NCI-H524 (cell line): ENCODE data around the gene GPR39.
"Not testable (repeated sequence)": the region's sequence is repeated elsewhere in the genome, so short reads cannot be mapped to it uniquely, and the experiment has no call there.

Experiments
- DNase-seq, 2 experiments: peaks; one replicate each; lab custom pipeline; 2025; lab: John Stamatoyannopoulos, UW

Gene GPR39

DNA sequence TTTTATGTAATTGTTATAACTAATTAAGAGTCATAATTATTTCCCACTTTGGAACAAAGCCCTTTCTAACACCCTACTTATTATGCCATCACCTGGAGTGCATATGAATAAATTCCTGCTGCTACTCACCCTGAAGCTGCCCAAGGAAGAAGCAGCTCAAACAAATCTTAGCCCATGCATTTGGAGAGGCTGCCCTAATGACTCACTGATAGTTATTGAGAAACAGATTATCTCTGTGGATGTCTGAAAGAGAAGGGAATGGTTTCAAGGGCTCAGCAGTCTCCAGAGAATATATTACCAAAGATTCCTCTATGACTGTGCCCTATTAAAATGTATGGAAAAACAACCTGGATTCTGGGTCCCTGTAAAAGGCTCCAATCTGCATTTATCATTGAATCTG, 81.0 kb downstream of the GPR39 start:
- no peak for DNase-seq

DNA sequence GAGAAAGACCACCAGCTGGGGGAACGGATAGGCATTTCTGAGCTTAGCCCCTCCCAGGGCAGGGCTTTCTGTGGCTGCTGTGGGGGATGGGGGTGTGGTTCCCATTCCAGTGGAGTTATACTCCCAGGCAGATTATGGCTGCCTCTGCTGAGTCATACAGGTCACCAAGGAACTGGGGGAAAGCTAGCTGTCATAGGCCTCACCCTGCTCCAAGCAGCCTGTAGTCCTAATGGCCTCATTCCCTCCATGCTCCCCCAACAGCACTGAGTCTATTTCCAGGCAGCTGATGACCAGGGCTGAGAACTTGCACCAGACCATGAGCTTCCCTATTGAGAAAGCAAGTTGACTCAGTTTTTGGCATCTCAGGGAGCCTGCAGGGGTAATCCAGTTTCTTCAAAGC, 87.1 kb downstream of the GPR39 start:
- no peak for DNase-seq

DNA sequence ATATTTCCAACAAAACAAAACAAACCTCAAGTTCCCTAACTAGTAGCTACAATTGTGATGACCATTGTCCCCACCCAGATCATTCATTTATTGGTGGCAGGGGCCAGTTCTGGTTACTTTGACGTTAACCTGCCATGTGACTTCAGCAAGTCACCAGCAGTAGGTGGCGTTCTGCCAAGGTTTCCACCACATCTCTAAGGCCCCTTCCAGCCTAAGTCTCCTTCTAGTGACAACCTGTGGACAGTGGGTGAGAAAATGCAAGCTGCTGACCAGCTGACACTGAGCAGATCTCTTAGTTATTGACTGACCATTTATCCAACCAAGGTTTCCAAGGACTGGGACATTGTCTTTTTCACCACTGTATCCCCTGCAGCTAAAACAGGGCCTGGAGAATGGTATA, 98.4 kb downstream of the GPR39 start:
- no peak for DNase-seq

DNA sequence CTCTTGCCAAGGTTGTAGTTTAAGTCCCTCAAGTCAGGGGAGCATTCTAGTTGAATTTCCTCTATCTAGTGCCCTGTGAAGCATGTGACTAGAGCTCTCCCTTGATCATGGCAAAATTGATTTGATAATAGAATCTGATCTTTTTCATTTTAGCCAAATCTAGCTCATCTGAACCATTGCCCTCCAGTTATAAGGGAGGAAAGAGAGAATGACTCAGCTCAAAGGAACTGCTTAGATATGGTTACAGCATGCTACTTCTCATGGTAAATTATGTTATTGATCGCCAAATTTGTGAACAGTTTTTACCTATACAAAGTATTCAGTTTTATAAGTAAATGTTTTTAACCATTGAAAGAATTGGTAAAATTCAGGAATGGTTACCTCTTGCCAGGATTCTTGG, 100.8 kb downstream of the GPR39 start:
- no peak for DNase-seq

DNA sequence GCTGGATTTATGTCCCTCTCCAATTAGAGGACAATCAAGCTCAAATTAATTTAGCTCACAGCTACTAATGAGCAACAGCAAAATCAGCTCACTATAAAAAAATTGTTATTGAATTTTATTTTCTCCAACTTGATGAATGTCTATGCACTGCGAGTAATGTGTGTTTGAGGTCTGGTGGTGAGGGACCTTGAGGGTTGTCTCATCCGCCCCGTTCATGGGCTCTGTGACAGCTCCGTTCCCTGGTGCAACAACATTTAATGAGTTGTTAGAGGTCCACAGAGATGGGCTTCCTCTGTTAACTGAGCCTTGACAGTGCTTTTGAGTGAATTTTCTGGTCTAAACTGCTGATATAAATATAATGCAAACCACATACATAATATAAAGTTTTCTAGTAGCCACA, 101.7 kb downstream of the GPR39 start:
- no peak for DNase-seq

DNA sequence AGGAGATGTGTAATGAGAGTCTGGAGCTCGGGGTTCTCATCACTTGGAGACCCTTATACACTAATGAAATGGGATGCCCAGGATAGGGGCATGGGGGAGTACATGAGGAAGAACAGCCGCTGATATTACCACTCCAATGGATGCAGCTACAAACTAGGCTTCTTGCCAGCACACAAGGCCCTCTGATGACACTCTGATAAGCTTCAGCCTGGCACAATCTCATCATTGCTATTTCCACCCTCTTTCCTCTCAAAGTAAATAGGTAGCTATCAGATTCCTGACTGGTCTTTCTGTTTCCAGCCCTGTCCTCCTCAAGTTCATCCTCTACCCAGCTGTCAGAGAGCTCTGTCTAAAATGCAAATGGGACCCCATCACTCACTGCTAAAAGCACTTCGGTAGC, 103.0 kb downstream of the GPR39 start:
- no peak for DNase-seq

DNA sequence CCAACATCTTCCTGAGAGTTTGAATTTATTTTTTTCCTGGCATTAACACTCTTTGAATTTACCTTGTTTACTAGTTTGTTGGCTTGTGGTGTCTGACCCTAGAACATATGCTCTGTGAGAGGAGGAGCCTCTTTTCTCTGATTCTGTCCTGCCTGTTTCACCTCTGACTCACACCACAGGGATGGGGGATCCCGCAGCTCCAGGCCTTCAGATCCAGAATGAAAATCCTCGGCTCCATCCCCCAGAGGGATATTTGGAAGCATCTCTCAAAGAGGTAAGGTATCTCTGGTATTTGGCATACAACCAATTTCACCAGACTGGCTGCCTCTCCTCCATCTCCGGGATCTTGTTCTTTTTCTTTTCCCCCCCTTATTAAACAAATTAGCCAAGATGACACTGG, 104.7 kb downstream of the GPR39 start:
- DNase-seq = no peak

DNA sequence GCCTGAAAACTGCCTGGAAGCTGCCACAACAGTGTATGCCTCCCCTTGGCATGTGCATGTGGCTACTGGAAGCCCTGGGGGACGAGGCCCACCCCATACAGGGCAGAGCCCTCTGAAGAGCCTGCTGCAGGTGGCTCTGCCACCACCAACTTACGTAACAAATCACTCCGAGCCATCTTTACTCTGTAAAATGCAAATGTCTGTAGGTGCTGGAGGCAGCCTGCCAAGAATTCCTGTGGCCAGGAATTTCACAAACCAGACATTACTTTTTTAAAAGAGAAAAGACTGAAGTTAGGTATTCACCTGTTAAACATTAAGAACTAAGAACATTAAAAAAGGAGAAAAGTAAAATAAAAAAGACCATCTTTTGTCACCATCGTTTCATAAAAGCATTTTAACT, 106.3 kb downstream of the GPR39 start:
- no peak for DNase-seq

DNA sequence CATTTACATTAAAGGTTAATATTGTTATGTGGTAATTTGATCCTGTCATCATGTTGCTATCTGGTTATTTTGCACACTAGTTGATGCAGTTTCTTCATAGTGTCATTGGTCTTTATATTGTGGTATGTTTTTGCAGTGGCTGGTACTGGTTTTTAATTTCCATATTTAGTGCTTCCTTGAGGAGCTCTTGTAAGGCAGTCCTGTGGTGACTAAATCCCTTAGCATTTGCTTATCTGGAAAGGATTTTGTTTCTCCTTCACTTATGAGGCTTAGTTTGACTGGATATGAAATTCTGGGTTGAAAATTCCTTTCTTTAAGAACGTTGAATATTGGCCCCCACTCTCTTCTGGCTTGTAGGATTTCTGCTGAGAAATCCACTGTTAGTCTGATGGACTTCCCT, 120.5 kb downstream of the GPR39 start:
- not testable (repeated sequence) for DNase-seq

DNA sequence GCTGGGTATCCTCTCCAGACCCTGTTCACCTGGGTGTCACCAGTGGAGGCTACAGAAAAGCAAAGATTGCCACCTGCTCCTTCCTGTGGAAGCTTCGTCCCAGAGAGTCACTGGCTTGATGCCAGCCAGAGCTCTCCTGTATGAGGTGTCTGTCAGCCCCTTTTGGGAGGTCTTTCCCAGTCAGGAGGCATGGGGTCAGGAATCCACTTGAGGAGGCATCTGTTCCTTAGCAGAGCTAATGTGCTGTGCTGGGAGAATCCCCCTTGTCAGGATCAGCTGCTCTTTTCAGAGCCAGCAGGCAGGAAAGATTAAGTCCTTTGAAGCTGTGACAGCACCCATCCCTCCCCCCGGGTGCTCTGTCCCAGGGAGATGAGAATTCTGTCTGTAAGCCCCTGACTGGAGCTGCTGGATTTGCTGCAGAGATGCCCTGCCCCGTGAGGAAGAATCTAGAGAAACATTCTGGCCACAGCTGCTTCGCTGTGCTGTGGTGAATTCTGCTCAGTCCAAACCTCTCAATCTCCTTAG, 121.8 kb downstream of the GPR39 start:
- DNase-seq = peak; percentile 96 to 99

DNA sequence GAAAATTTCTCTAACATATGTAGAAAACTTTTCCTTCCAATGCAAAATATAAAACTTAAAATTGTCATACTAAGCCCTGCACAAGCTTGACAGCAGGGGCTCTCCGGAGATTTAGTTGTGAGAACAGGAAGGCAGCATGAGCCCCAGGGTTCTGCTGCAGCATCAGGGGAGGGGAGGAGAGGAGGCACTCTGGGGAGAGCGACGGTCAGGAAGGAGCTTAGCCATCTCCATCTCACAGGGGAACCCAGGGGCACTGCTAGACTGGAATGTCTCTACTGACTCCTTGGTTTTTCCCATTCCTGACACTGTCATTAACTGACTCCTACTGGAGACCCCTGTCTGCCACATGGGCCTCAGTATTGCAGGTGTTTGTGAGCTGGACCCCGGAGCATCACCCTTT, 123.6 kb downstream of the GPR39 start:
- no peak for DNase-seq

DNA sequence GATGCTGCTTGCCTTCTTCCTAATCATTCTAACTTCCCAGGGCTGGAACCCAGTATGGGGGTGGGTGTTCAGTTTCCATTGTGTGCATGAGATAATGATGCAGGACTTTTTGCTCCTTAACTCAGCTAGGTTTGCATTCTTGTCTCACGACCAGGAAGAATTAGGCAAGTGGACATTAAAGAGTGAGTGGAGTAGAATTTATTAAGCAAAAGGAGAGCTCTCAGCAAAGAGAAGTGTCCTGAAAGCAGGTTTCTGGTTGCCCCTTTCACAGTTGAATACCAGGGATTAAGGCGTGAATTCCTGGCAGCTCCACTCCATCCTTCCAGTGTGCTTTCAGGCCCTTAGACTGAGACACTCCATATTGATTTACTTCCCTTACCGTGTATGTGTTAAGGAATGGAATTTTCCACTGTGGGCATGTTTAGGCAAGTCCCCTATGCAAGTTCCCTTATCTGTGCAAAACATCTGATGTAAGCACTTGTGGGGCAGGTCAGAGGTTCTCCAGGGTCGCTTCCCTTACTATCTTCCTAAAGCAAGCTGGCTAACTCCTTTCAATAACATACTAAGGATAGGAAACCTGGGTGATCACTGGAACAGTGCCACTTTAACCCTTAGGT, 126.5 kb downstream of the GPR39 start:
- DNase-seq = no peak

DNA sequence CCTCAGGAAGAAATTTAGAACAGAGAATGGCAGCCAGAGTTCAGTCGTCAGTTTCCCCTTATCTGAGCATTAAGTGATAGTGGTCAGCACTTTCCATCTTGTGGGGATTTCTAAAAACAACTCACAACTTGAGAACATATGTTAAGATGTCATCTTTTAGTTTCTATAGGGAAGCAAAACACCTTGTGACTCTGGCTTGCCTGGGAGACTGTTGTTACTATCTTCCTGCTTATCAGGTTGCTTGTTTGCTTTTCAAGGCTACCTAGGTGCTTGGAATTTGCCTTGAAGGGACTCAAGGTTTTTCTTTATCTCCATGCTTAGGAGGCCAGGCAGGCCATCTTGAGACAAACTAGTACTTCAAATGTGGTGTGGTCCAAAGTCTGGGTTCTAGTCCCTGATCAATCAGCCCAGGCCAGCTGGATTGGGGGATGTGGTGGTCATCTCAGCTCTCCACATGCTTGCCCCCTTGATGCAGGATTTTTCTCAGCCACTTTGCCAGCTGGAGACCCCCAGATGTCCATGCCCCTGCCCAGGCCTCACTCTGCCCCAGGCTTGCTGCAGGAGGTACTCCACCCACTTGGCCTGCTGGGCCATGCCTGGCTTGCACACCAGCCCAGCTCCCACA, 127.5 kb downstream of the GPR39 start:
- DNase-seq = no peak

DNA sequence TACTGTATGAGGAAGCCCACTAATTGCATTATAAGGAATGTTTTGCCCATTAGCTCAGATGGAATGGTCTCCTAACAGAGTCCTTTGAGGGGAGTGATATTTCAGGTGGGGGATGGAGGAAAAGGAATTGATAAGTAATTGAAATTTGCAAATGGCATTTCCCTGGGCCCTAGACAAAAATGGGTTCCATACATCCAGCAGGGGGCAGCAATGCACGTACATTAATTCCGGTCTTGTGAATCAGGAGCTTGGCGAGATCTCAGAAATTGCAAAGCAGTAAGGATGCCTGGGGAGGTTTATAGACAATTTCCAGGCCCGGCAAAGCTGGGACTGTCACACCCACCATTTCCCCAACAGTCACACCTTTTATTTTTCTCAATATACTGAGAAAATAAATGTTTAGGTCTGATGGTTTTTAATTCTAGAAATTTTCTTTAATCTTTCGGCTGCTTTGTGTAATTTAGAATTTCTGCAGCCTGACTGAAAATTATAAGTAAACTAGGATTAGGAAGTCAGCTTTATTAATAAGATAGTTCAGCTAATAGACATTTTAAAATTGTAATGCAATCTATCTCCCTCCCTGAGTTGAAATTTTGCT, 130.6 kb downstream of the GPR39 start:
- peak; percentile 39 to 72 for DNase-seq

DNA sequence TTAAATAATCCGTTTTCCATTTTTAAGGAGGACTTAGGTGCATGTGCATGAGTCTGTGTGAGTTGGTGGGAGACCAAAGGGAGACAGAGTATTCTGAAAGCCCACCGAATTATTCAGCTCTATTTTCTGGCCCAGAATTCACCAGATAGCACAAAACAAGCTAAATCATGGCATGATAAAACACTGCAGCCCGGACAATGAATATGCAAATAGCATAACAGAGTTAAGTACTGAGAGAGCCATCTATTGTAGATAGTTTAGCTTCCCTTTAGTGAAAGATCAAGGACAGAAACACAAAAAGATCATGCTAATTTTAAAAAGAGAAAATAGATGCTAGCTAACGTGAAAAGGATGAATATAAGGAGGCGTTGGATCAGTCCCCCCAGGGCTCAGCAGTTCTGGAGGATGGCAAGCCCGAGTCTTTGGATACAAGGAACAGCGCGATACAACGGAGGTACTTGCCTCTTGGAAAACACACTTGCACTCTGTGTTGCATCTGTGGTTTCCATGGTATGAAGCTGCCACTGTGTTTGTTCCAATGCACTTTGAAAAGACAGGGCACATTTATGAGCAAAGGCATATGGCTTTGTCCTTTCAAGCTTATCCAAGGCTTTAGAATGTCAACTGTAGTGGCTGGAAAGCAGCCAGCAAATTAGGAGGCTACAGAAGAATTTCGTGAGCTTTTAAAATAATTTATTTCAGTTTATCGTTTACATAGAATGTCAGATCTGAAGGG, 133.5 kb downstream of the GPR39 start:
- DNase-seq = peak; percentile 9 to 67

DNA sequence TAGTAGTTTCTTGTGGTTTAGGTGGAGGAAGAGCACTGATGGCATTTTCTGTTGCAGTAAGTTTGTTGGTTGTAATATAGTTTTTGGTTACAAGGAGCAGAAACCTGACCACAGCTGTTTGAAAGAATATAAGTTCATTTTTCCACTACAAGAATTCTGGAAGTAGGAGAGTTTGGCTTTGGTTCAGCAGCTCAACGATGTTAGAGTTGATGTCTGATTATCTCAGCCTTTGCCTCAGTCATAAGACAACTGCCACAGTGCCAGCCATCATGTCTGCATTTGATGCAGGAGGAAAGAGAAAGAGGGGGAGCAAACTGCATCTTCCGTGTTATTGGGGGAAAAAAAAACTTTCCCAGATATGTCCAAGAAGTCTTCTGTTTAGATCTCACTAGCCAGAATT, 134.3 kb downstream of the GPR39 start:
- DNase-seq = no peak

DNA sequence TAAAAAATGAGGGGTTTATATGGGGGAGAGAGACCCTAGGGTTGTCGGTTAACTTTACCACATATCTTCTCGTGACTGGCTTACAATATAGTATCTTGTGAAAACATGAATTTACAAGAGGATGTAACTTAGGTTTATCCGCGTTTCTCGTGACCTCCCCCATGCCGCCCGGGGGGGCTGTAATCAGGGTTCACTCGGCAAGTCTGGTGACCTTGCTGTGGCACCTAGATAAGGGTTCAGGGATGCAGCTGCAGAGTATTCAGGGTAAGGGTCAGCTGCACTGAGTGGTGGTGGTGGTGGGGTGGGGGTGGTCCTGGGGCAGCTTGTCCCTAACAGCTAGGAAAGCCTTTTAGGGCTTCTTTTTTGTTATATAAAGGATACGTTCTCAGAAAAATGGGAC, 141.1 kb downstream of the GPR39 start:
- DNase-seq = no peak

DNA sequence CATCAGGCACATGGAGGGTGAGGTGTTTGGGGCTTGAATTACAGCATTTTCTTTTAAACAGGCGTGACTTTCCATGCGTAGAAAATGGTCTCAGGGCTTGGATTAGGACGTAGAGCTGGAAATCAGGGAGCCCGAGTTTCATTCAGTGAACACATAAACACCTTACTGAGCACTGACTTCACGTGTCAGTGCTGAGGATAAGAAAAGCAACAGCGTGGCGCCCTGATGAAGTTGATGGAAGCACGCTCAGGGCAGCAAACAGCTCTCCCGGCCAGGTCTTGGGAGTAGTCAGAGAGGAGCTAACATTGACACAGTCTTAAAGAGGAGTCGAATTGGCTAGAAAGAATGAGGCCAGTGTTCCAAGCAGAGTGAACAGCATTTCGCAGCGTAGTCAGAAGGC, 142.7 kb downstream of the GPR39 start:
- DNase-seq = no peak

DNA sequence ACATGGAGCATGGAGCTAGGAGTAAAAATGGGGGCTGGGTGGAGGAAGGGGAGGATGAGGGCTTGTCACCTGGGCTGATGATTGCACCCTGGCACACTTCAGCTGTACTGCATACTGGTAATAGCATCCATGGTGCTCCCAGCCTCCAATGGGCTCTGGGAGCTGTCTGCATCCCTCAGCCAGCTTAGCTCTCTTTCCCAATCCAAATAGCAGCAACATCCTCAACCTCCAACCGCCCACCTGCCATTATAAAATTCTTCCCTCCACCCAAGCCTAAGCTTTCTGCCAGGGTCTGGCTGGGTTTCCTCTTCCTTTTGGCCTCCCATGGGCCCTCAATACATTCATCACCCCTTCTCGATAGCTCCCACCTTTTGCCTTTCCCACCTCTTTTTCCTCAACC, 143.3 kb downstream of the GPR39 start:
- DNase-seq = no peak

DNA sequence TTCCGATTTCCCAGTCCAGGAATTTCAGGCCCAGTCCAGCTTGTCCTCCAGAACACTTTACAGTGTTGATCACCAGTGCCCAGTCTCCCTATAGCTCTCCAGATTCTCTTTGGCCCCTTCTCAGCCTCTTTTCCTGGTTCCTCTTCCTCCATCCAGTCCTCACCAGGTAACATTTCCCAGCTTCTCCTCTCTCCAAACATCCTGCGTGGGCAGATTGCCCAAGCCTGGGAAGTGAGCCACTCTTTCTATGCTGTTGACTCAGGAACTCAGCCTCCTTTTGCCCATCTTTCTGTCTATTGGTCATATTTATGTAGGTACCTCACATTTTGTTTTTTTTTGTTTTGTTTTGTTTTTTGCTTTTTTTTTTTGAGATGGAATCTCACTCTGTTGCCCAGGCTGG, 144.0 kb downstream of the GPR39 start:
- DNase-seq = no peak

DNA sequence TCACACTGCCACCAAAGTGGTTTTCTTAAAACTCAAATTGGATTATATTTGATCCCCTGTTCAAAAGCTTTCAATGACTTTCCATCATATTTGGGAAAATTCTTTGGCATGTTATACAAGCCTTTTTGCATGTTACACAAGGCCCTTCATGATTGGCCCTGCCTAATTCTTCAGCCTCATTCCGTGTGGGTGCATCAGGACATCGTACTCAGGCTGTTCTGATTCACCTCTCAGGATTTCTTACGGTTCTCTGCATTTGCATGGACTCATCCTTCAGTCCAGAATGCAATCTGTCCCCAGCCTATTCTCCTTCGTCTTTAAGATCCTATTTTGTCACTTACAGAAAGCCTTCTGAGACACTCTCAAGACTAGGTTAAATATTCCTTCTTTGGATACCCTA, 145.6 kb downstream of the GPR39 start:
- no peak for DNase-seq

DNA sequence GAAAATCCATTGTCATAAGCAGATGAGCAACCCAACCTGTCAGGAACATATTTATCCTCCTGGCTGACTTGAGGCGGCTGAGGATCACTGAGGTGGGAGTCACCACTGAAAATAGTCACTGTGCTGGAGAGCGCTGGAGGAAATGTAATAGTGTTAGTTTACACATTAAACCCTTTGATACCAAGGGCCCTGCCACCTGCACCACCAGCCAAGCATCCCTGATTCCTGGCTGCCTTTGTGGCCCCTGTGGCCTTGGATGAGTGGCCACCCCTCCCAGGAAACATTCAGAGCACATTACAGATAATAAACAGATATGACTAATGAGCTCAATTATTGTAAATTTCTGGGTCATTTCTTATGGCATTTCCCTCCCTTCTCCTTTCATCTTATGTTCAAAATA, 147.5 kb downstream of the GPR39 start:
- DNase-seq = no peak

DNA sequence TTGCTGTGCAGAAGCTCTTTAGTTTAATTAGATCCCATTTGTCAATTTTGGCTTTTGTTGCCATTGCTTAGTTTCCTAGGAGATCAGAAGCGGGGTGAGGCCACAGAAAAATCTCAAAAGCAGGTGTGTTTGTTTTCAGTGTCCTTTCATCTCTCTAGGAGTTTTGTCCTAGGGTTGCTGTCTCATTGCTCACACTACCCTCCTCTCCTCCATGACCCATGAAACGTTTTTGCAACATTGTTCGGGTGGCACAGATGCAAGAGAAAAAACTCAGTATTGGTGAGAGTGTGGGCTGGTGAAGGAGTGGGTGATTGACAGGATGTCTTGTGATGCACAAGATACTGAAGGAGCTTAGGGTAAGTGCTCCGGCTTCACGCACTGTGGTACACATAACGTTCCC, 149.8 kb downstream of the GPR39 start:
- no peak for DNase-seq
